Mucosa of rectum (tissue), 2 donors: Measurements from ENCODE around the gene KIAA1210.

Source experiments
- H3K27ac ChIP-seq, 2 donors: one replicate each; pipeline ENCODE4 v1.7.0; 2013; ENCODE audit warnings: inconsistent platforms in 2 of 2, low read depth in 2 of 2, low read length in 2 of 2
- H3K27me3 ChIP-seq, 2 donors: one replicate each; pipeline ENCODE4 v1.7.0; 2013; ENCODE audit warnings: low read length in 2 of 2; ENCODE audit not compliant: control insufficient read depth in 2 of 2, insufficient read depth in 2 of 2
- H3K36me3 ChIP-seq, 2 donors: one replicate each; pipeline ENCODE4 v1.7.0; 2013; ENCODE audit warnings: low read length in 2 of 2; ENCODE audit not compliant: control insufficient read depth in 2 of 2, insufficient read depth in 2 of 2
- H3K4me1 ChIP-seq, 2 donors: one replicate each; pipeline ENCODE4 v1.7.0; 2013; ENCODE audit warnings: low read length in 2 of 2, mild to moderate bottlenecking in 1 of 2; ENCODE audit not compliant: control insufficient read depth in 2 of 2, insufficient read depth in 2 of 2
- H3K4me3 ChIP-seq, 2 donors: one replicate each; pipeline ENCODE4 v1.7.0; 2013; ENCODE audit warnings: low read length in 2 of 2
- H3K9ac ChIP-seq, 2 donors: one replicate each; pipeline ENCODE4 v1.7.0; 2013; ENCODE audit warnings: low read length in 2 of 2, low read depth in 1 of 2, mild to moderate bottlenecking in 1 of 2
- H3K9me3 ChIP-seq, 2 donors: one replicate each; pipeline ENCODE4 v1.7.0; 2013; ENCODE audit warnings: low read length in 2 of 2; ENCODE audit not compliant: control insufficient read depth in 2 of 2
- donor health status: healthy.
- donor health status: Normal muscosa, but diverticular disease.

The KIAA1210 gene

GRCh38 chrX:119145241-119145653, 17.6 kb upstream of the KIAA1210 start:
- H3K4me3 ChIP-seq, result no peak overlapping the region
- H3K4me1 ChIP-seq, result no peaks in the 10 kb centered on the region
- H3K27me3 ChIP-seq, result peaks cover 0 to 3% of the 10 kb centered on the region in 2 donors
- no peak overlapping the region for H3K9ac ChIP-seq
- H3K27ac ChIP-seq, result no peak overlapping the region
- no peaks in the 10 kb centered on the region for H3K9me3 ChIP-seq
- H3K36me3 ChIP-seq, result no peaks in the 10 kb centered on the region

GRCh38 chrX:119134466-119134865, 6.9 kb upstream of the KIAA1210 start:
- Histone ChIP-seq H3K27me3 (peaks cover 0 to 3% of the 10 kb centered on the region in 2 donors), H3K4me1 (no peaks in the 10 kb centered on the region), H3K36me3 (no peaks in the 10 kb centered on the region), H3K9ac (no peak overlapping the region), H3K4me3 (no peak overlapping the region), H3K9me3 (no peaks in the 10 kb centered on the region), H3K27ac (no peak overlapping the region)

GRCh38 chrX:119132961-119133360, 5.3 kb upstream of the KIAA1210 start:
- Histone ChIP-seq H3K9ac (no peak overlapping the region), H3K27ac (no peak overlapping the region), H3K9me3 (no peaks in the 10 kb centered on the region), H3K4me3 (no peak overlapping the region), H3K27me3 (peaks cover 0 to 3% of the 10 kb centered on the region in 2 donors), H3K4me1 (no peaks in the 10 kb centered on the region), H3K36me3 (no peaks in the 10 kb centered on the region)

- Histone ChIP-seq H3K27me3 (peaks cover 0 to 3% of the 10 kb centered on the region in 2 donors), H3K4me3 (no peak overlapping the region), H3K4me1 (no peaks in the 10 kb centered on the region), H3K9ac (no peak overlapping the region), H3K27ac (no peak overlapping the region), H3K9me3 (no peaks in the 10 kb centered on the region), H3K36me3 (no peaks in the 10 kb centered on the region)
Observed at GRCh38 chrX:119132316-119132715, 4.7 kb upstream of the KIAA1210 start.

GRCh38 chrX:119130911-119131310, 3.3 kb upstream of the KIAA1210 start:
- no peaks in the 10 kb centered on the region for H3K4me1 ChIP-seq
- H3K9me3 ChIP-seq, result no peaks in the 10 kb centered on the region

GRCh38 chrX:119121341-119121740, 6.3 kb downstream of the KIAA1210 start:
- Histone ChIP-seq H3K4me3 (no peak overlapping the region), H3K9me3 (no peaks in the 10 kb centered on the region), H3K36me3 (no peaks in the 10 kb centered on the region), H3K9ac (no peak overlapping the region), H3K27ac (no peak overlapping the region), H3K27me3 (peaks cover 2 to 4% of the 10 kb centered on the region in 2 donors), H3K4me1 (no peaks in the 10 kb centered on the region)

More at GRCh38 chrX:119130911-119131310, 3.3 kb upstream of the KIAA1210 start:
- no peak overlapping the region for H3K27ac ChIP-seq
- peaks cover 0 to 3% of the 10 kb centered on the region in 2 donors for H3K27me3 ChIP-seq
- no peak overlapping the region for H3K9ac ChIP-seq
- no peak overlapping the region for H3K4me3 ChIP-seq
- H3K36me3 ChIP-seq, result no peaks in the 10 kb centered on the region

- H3K36me3 ChIP-seq, result no peaks in the 10 kb centered on the region
- no peak overlapping the region for H3K27ac ChIP-seq
- no peak overlapping the region for H3K4me3 ChIP-seq
- peaks cover 6 to 11% of the 10 kb centered on the region in 2 donors for H3K27me3 ChIP-seq
- H3K4me1 ChIP-seq, result no peaks in the 10 kb centered on the region
- no peaks in the 10 kb centered on the region for H3K9me3 ChIP-seq
- no peak overlapping the region for H3K9ac ChIP-seq
Observed at GRCh38 chrX:119118780-119119395, 8.7 kb downstream of the KIAA1210 start.

GRCh38 chrX:119107206-119107605, 20.4 kb downstream of the KIAA1210 start:
- Histone ChIP-seq H3K4me3 (no peak overlapping the region), H3K9me3 (no peaks in the 10 kb centered on the region), H3K9ac (no peak overlapping the region), H3K36me3 (no peaks in the 10 kb centered on the region), H3K27me3 (peaks cover 0 to 7% of the 10 kb centered on the region in 2 donors), H3K4me1 (no peaks in the 10 kb centered on the region), H3K27ac (no peak overlapping the region)

- H3K27ac ChIP-seq, result no peak overlapping the region
- H3K9ac ChIP-seq, result no peak overlapping the region
- H3K36me3 ChIP-seq, result no peaks in the 10 kb centered on the region
- H3K9me3 ChIP-seq, result no peaks in the 10 kb centered on the region
- no peak overlapping the region for H3K4me3 ChIP-seq
- peaks cover 0 to 7% of the 10 kb centered on the region in 2 donors for H3K27me3 ChIP-seq
- no peaks in the 10 kb centered on the region for H3K4me1 ChIP-seq
Observed at GRCh38 chrX:119105826-119106225, 21.8 kb downstream of the KIAA1210 start.

GRCh38 chrX:119101168-119101567, 26.4 kb downstream of the KIAA1210 start:
- Histone ChIP-seq H3K4me1 (no peaks in the 10 kb centered on the region), H3K27me3 (peaks cover 0 to 3% of the 10 kb centered on the region in 2 donors), H3K4me3 (no peak overlapping the region), H3K27ac (no peak overlapping the region), H3K9ac (no peak overlapping the region), H3K9me3 (no peaks in the 10 kb centered on the region), H3K36me3 (no peaks in the 10 kb centered on the region)
